SK-N-SH (cell line): ENCODE results near the gene PLP2. TPM values are rescaled to one million over a fixed set of nuclear protein-coding genes. Genes with fewer than 3 reads are reported as not detected.

Experiments used
- CTCF ChIA-PET: fragments of 300-600, 350-600 bp; formaldehyde crosslinking; extraction: SDS; loops from one replicate; lab custom pipeline; 2021; lab: Yijun Ruan, JAX
- POLR2A ChIA-PET: fragments of 350-600 bp; sonication (Branson Sonifier 250); formaldehyde crosslinking; extraction: SDS; loops from one replicate; lab custom pipeline; 2020; ENCODE audit warnings: antibody characterized with exemption, inconsistent platforms; lab: Yijun Ruan, JAX
- DNase-seq: peaks from one replicate; pipeline ENCODE4 v3.0.0; 2012
- H2AFZ ChIP-seq: fragments of 200-600 bp; sonication (generic); 2 replicates; pipeline ENCODE4 v1.8.1; 2016; ENCODE audit warnings: antibody characterized with exemption, mild to moderate bottlenecking, low read depth
- H3F3A ChIP-seq: fragments of 200-600 bp; sonication (generic); replicated peaks from 2 replicates; pipeline ENCODE3; 2016; ENCODE audit warnings: antibody characterized with exemption, mild to moderate bottlenecking; ENCODE audit not compliant: insufficient read depth
- H3K27ac ChIP-seq, 2 experiments: fragments of 200-500 bp in 1 of 2; fragments of 200-600 bp in 1 of 2; sonication (Bioruptor generic) in 1 of 2; sonication (generic), shearing (Covaris generic) in 1 of 2; 2 replicates each; pipeline versions ENCODE4 v1.5.1 to v1.6.1; 2014 to 2016; ENCODE audit warnings: low read depth in 2 of 2, inconsistent platforms in 1 of 2, low read length in 1 of 2, mild to moderate bottlenecking in 1 of 2, mixed read lengths in 1 of 2
- H3K27me3 ChIP-seq: fragments of 200-600 bp; sonication (generic), shearing (Covaris generic); 2 replicates; pipeline ENCODE4 v1.6.1; 2016; ENCODE audit warnings: mixed run types; ENCODE audit not compliant: insufficient read depth
- H3K36me3 ChIP-seq, 2 experiments: fragments of 200-500 bp in 1 of 2; fragments of 200-600 bp in 1 of 2; sonication (Bioruptor generic) in 1 of 2; sonication (generic) in 1 of 2; replicated peaks in 1 of 2; 2 replicates each; pipeline versions ENCODE3 to v1.5.1; 2014 to 2016; ENCODE audit warnings: low read length in 1 of 2, mild to moderate bottlenecking in 1 of 2; ENCODE audit not compliant: insufficient read depth in 2 of 2, control insufficient read depth in 1 of 2
- H3K4me1 ChIP-seq, 2 experiments: fragments of 200-500 bp in 1 of 2; fragments of 200-600 bp in 1 of 2; sonication (Bioruptor generic) in 1 of 2; sonication (generic), shearing (Covaris generic) in 1 of 2; 2 replicates each; pipeline versions ENCODE4 v1.5.1 to v1.6.1; 2014 to 2016; ENCODE audit warnings: low read depth in 1 of 2, low read length in 1 of 2, mixed run types in 1 of 2; ENCODE audit not compliant: insufficient read depth in 2 of 2, control insufficient read depth in 1 of 2
- H3K4me2 ChIP-seq: fragments of 200-600 bp; sonication (generic), shearing (Covaris generic); 2 replicates; pipeline ENCODE4 v1.6.1; 2017; ENCODE audit warnings: mixed run types
- H3K4me3 ChIP-seq, 2 experiments: fragments of 200-500 bp in 1 of 2; fragments of 200-600 bp in 1 of 2; sonication (Bioruptor generic) in 1 of 2; sonication (generic), shearing (Covaris generic) in 1 of 2; 2 replicates each; pipeline versions ENCODE4 v1.5.1 to v1.8.1; 2014 to 2016; ENCODE audit warnings: low read depth in 2 of 2, inconsistent platforms in 1 of 2, low read length in 1 of 2, mild to moderate bottlenecking in 1 of 2, mixed read lengths in 1 of 2, moderate library complexity in 1 of 2
- H3K79me2 ChIP-seq: fragments of 200-600 bp; sonication (generic); 2 replicates; pipeline ENCODE4 v1.8.1; 2017; ENCODE audit warnings: mild to moderate bottlenecking; ENCODE audit not compliant: insufficient read depth
- H3K9ac ChIP-seq: fragments of 200-600 bp; sonication (generic); 2 replicates; pipeline ENCODE4 v1.6.1; 2017; ENCODE audit warnings: mixed run types
- H3K9me2 ChIP-seq: fragments of 200-600 bp; sonication (generic); 2 replicates; pipeline ENCODE4 v1.6.1; 2017; ENCODE audit warnings: mixed run types
- H3K9me3 ChIP-seq: fragments of 200-600 bp; sonication (generic); 2 replicates; pipeline ENCODE4 v1.6.1; 2017; ENCODE audit warnings: mixed run types, mild to moderate bottlenecking, moderate library complexity
- H4K20me1 ChIP-seq: fragments of 200-600 bp; sonication (generic); 2 replicates; pipeline ENCODE4 v1.6.1; 2017; ENCODE audit warnings: mild to moderate bottlenecking, mixed run types; ENCODE audit not compliant: insufficient read depth
- EP300 ChIP-seq, 2 experiments: IDR thresholded peaks; 2 replicates each; pipeline versions ENCODE4 v1.4.0 to v1.6.1; 2012; ENCODE audit warnings: borderline replicate concordance in 1 of 2, low read depth in 1 of 2, low read length in 1 of 2
- FOXJ3 ChIP-seq: sonication (generic); formaldehyde crosslinking; IDR thresholded peaks from 2 replicates; pipeline ENCODE4 v1.5.1; 2020; ENCODE audit warnings: mild to moderate bottlenecking, missing genetic modification reagents
- POLR2AphosphoS5 ChIP-seq: IDR thresholded peaks from 2 replicates; pipeline ENCODE4 v1.6.1; 2012; ENCODE audit warnings: low read depth, low read length
- RFX5 ChIP-seq: IDR thresholded peaks from 2 replicates; pipeline ENCODE4 v1.6.1; 2012; ENCODE audit warnings: mild to moderate bottlenecking, improper control_type of control experiment, low read length
- TAF1 ChIP-seq: IDR thresholded peaks from 2 replicates; pipeline ENCODE4 v1.6.1; 2012; ENCODE audit warnings: low read depth, mild to moderate bottlenecking, low read length, moderate library complexity, borderline replicate concordance
- TCF12 ChIP-seq: IDR thresholded peaks from 2 replicates; pipeline ENCODE4 v1.4.0; 2012
- TEAD4 ChIP-seq: IDR thresholded peaks from 2 replicates; pipeline ENCODE4 v1.4.0; 2012; ENCODE audit warnings: mild to moderate bottlenecking, borderline replicate concordance; ENCODE audit not compliant: insufficient read depth
- YY1 ChIP-seq: IDR thresholded peaks from 2 replicates; pipeline ENCODE4 v1.4.0; 2012; ENCODE audit warnings: low read depth, mild to moderate bottlenecking
- WGBS: methylation state at CpG from one replicate; pipeline ENCODE4 v1.1.6; 2017; ENCODE audit warnings: low lambda C conversion rate; 5-methylcytosine and 5-hydroxymethylcytosine counted together
- polyA plus RNA-seq, 3 experiments: library from polyadenylated mRNA; depleted of rRNA; stranded (reverse); fragments of >200 nt; gene quantifications; 2 replicates each; pipeline ENCODE4 v1.2.3, GENCODE V29; 2012
- TF ChIP-seq, protein P1 (sequence below): IDR thresholded peaks from 2 replicates; pipeline ENCODE4 v1.4.0; 2012; ENCODE audit warnings: low read depth, borderline replicate concordance
- TF ChIP-seq, protein P2 (sequence below): fragments of 200-600 bp; sonication (generic); IDR thresholded peaks from 2 replicates; pipeline ENCODE4 v1.6.1; 2017; ENCODE audit warnings: antibody characterized with exemption, mild to moderate bottlenecking, moderate library complexity

PLP2 gene
- polyA plus RNA-seq, 1 of the 3 experiments (the other 2 are of a cell fraction), result 146 TPM

DNA sequence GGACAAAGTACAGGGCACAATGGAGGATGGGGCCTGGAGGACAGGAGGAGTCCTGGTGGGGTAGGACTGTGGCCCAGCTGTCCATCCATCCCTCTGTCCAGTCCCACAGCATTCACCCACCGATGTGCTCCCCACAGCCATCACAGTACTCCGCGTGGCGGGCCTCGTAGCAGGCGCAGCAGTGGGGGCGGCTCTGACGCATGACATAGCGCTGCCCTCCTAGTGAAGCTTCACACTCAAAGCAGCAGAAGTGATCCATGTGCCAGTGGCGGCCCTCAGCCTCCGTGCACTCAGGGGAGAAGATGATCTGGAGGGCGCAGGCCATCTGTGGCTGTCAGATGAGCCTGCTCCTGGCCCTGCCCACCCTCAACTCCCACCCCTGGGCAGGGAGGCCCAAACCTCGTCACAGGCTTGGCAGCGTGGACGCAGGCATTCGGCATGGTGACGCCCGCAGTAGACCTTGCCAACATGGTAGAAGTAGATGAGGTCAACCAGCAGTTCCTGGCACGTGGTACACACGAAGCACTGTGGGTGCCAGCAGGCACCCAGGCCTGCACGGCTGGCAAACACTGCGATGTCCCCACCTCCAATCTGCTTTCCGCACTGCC is 6.3 kb downstream of the PLP2 start:
- H3K27ac ChIP-seq, result no peak overlapping the region
- no peak overlapping the region for H3K4me3 ChIP-seq
- no peak for DNase-seq
- no peak overlapping the region for H3K4me2 ChIP-seq
- no peaks in the 10 kb centered on the region for H3K36me3 ChIP-seq
- POLR2A ChIA-PET, result no interaction called here
- no peaks in the 10 kb centered on the region for H3F3A ChIP-seq
- no peaks in the 10 kb centered on the region; a peak in 1 of 4 replicates for H3K4me1 ChIP-seq
- CTCF ChIA-PET, result no interaction called here
- H3K9me3 ChIP-seq, result no peaks in the 10 kb centered on the region
- TF ChIP-seq, protein P1, sequence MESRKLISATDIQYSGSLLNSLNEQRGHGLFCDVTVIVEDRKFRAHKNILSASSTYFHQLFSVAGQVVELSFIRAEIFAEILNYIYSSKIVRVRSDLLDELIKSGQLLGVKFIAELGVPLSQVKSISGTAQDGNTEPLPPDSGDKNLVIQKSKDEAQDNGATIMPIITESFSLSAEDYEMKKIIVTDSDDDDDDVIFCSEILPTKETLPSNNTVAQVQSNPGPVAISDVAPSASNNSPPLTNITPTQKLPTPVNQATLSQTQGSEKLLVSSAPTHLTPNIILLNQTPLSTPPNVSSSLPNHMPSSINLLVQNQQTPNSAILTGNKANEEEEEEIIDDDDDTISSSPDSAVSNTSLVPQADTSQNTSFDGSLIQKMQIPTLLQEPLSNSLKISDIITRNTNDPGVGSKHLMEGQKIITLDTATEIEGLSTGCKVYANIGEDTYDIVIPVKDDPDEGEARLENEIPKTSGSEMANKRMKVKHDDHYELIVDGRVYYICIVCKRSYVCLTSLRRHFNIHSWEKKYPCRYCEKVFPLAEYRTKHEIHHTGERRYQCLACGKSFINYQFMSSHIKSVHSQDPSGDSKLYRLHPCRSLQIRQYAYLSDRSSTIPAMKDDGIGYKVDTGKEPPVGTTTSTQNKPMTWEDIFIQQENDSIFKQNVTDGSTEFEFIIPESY, result no peak
- TF ChIP-seq YY1 (no peak), RFX5 (no peak), EP300 (IDR thresholded peaks at IDR 0.05; ENCODE audit: borderline replicate concordance in 1 of 2, low read depth in 1 of 2, low read length in 1 of 2) (no peak), FOXJ3 (CRISPR knock-in tag) (no peak)
- WGBS, result 68% methylated on average over 7 of the region's 23 CpGs
- no peaks in the 10 kb centered on the region for H3K9me2 ChIP-seq
- H3K79me2 ChIP-seq, result peaks cover 10% of the 10 kb centered on the region; the same call in 1 of the 2 replicates
- no peaks in the 10 kb centered on the region for H4K20me1 ChIP-seq
- H2AFZ ChIP-seq, result no peak overlapping the region
- H3K9ac ChIP-seq, result no peak overlapping the region
- no peaks in the 10 kb centered on the region; the same call in 1 of the 2 replicates for H3K27me3 ChIP-seq

DNA sequence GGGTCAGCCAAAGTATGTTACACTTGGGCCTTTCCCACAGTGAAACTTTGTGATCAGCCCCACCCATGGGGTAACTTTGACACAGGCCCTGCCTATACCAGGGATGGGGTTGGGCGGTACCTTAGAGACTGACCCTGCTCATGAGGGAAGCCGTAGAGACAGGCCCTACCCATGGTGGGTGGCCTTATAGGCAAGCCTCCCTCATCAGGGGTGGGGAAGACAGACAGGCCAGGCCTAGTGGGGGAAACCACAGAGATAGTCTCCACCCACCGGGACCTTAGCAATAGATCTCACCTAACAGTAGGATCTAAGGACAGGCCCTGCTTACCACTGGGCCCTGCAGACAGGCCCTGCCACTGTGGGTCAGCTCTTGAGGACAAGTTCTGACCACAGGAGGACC is 6.8 kb downstream of the PLP2 start:
- H3K79me2 ChIP-seq, result peaks cover 5% of the 10 kb centered on the region; the same call in 1 of the 2 replicates
- H3K4me1 ChIP-seq, result no peaks in the 10 kb centered on the region
- H3K27me3 ChIP-seq, result no peaks in the 10 kb centered on the region; the same call in 1 of the 2 replicates
- no peak for DNase-seq
- no peaks in the 10 kb centered on the region for H3K9me2 ChIP-seq
- no peaks in the 10 kb centered on the region for H3F3A ChIP-seq
- ChIA-PET CTCF (no interaction called here), POLR2A (no interaction called here)
- 60% methylated on average over 1 of the region's 3 CpGs for WGBS
- H4K20me1 ChIP-seq, result no peaks in the 10 kb centered on the region
- no peak for TF ChIP-seq TAF1
- TF ChIP-seq POLR2AphosphoS5, result no peak
- no peak for TF ChIP-seq FOXJ3 (CRISPR knock-in tag)
- TF ChIP-seq, protein P2, sequence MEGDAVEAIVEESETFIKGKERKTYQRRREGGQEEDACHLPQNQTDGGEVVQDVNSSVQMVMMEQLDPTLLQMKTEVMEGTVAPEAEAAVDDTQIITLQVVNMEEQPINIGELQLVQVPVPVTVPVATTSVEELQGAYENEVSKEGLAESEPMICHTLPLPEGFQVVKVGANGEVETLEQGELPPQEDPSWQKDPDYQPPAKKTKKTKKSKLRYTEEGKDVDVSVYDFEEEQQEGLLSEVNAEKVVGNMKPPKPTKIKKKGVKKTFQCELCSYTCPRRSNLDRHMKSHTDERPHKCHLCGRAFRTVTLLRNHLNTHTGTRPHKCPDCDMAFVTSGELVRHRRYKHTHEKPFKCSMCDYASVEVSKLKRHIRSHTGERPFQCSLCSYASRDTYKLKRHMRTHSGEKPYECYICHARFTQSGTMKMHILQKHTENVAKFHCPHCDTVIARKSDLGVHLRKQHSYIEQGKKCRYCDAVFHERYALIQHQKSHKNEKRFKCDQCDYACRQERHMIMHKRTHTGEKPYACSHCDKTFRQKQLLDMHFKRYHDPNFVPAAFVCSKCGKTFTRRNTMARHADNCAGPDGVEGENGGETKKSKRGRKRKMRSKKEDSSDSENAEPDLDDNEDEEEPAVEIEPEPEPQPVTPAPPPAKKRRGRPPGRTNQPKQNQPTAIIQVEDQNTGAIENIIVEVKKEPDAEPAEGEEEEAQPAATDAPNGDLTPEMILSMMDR, result no peak
- no peak for TF ChIP-seq TCF12
- TF ChIP-seq, protein P1, result no peak
- TF ChIP-seq TEAD4, result no peak
- H2AFZ ChIP-seq, result no peak overlapping the region
- H3K9ac ChIP-seq, result no peak overlapping the region
- no peaks in the 10 kb centered on the region for H3K9me3 ChIP-seq
- no peak overlapping the region for H3K4me2 ChIP-seq
- H3K36me3 ChIP-seq, result no peaks in the 10 kb centered on the region
- H3K4me3 ChIP-seq, result no peak overlapping the region
- H3K27ac ChIP-seq, result no peak overlapping the region
